Hematopoietic multipotent progenitor cell treated with erythropoietin and hydrocortisone succinate and interleukin-3 and kit ligand, for 15 days (in vitro differentiated cells): ENCODE data around the gene SGSM1.

ENCODE experiments used
- DNase-seq: peaks from one replicate; pipeline ENCODE4 v3.0.0-alpha.2; 2015; ENCODE audit warnings: low spot score

The SGSM1 gene

GRCh38 chr22:24805790-24806662 lies at the start of gene SGSM1:
Gene SGSM1, plus strand, starts transcription at chr22:24806211. Its CDS starts 115 bp downstream, at chr22:24806326.
- peak; percentile 56 for DNase-seq

- DNase-seq: peak; percentile 81
Measured at GRCh38 chr22:24758164-24758799, 47.7 kb upstream of the SGSM1 start.

GRCh38 chr22:24759765-24760164 lies 46.2 kb upstream of the SGSM1 start:
- DNase-seq: no peak

- no peak for DNase-seq
Measured at GRCh38 chr22:24760708-24761306, 45.2 kb upstream of the SGSM1 start.

- DNase-seq: no peak
Measured at GRCh38 chr22:24761888-24762675, 43.9 kb upstream of the SGSM1 start.

GRCh38 chr22:24763872-24764485 lies 42.0 kb upstream of the SGSM1 start:
- DNase-seq: no peak

GRCh38 chr22:24765166-24765565 lies 40.8 kb upstream of the SGSM1 start:
- DNase-seq: no peak

- DNase-seq: peak; percentile 18
Measured at GRCh38 chr22:24768537-24769374, 37.3 kb upstream of the SGSM1 start.

GRCh38 chr22:24772493-24773220 lies 33.4 kb upstream of the SGSM1 start:
- no peak for DNase-seq

- DNase-seq: no peak
Measured at GRCh38 chr22:24775769-24776492, 30.1 kb upstream of the SGSM1 start.

GRCh38 chr22:24776525-24776924 lies 29.5 kb upstream of the SGSM1 start:
- DNase-seq: no peak

- DNase-seq: no peak
Measured at GRCh38 chr22:24789516-24789915, 16.5 kb upstream of the SGSM1 start.

- DNase-seq: no peak
Measured at GRCh38 chr22:24791362-24791761, 14.6 kb upstream of the SGSM1 start.

- DNase-seq: no peak
Measured at GRCh38 chr22:24796056-24796455, 10.0 kb upstream of the SGSM1 start.

GRCh38 chr22:24796860-24797259 lies 9.2 kb upstream of the SGSM1 start:
- no peak for DNase-seq

- no peak for DNase-seq
Measured at GRCh38 chr22:24801901-24802465, 4.0 kb upstream of the SGSM1 start.

GRCh38 chr22:24803064-24803542 lies 2.9 kb upstream of the SGSM1 start:
- peak; percentile 61 for DNase-seq

GRCh38 chr22:24806663-24807001 lies 621 bp downstream of the SGSM1 start:
- no peak for DNase-seq
